MV-4-11 (cell line): ENCODE results near the gene EYS.
"Not testable (repeated sequence)": the region's sequence is repeated elsewhere in the genome, so short reads cannot be mapped to it uniquely, and the experiment has no call there.

ENCODE experiments used
- DNase-seq: peaks from one replicate; lab custom pipeline; 2025; lab: John Stamatoyannopoulos, UW

EYS gene

DNA sequence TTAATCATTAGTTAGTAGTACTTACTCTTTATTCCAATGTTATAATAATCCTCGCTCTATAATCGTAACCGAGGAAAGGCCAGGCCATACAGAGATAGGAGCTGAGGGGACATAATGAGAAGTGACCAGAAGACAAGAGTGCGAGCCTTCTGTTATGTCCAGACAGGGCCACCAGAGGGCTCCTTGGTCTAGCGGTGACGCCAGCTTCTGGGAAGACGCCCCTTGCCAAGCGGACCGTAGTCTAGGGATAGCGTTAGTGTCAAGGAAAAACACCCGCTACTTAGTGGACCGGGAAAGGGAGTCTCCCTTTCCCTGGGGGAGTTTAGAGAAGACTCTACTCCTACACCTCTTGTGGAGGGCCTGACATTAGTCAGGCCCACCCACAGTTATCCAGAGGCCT is 1237.6 kb downstream of the EYS start:
- DNase-seq, result not testable (repeated sequence)

DNA sequence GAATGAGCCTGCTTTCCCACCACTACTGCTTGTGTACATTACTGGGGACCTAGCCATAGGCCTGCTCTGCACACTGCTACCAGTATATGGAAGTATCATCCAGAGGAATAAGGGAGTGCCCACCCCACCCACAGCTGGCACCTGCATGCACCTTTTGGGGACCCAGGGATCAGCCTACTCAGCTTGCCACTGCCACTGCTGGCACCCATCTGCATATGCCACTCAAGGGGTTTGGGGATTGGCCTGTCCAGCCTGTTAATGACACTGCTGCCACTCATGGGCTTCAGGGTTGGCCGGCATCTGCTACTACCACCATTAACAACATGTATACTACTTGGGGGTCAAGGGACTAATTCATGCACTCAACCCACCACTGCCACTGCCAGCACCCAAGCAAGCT is 1239.4 kb downstream of the EYS start:
- no peak for DNase-seq

DNA sequence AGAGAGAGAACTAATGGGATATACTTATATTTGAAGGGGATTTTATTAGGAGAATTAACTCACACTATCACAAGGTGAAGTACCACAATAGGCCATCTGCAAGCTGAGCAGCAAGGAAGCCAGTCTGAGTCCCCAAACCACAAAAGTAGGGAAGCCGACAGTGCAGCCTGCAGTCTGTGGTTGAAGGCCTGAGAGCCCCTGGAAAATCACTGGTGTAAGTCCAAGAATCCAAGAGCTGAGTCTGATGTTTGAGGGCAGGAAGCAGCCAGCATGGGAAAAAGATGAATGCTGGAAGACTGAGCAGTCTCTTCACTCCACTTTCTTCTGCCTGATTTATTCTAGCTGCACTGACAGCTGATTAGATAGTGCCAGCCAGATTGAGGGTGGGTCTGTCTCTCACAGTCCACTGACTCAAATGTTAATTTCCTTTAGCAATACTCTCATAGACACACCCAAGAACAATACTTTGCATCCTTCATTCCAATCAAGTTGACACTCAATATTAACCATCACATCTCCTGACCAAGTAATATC is 1247.5 kb downstream of the EYS start:
- DNase-seq, result no peak

DNA sequence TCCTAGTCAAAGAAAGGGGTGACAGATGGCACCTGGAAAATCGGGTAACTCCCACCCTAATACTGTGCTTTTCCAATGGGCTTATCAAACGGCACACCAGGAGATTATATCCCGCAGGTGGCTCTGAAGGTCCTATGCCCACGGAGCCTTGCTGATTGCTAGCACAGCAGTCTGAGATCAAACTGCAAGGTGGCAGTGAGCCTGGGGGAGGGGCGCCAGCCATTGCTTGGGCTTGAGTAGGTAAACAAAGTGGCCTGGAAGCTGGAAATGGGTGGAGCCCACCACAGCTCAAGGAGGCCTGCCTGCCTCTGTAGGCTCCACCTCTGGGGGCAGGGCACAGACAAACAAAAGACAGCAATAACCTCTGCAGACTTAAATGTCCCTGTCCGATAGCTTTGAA is 1258.9 kb downstream of the EYS start:
- DNase-seq, result not testable (repeated sequence)

DNA sequence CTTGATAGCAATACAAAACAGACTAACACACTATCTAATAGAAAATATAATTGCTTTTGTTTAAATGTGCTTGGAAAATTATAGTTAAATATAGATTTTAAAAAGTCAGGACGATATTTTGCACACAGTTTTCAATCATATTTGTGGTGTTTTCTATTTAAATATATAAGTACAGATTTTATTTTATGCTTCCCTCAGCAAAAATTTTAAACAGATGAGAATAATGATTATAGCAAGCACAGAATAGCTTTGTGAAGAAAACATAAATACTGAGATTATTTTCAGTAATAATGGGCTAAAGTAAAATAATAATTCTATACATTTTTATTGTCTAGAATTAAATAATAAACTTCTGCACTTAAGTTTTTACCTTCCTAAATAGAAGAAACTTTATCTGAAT is 1262.0 kb downstream of the EYS start:
- no peak for DNase-seq

DNA sequence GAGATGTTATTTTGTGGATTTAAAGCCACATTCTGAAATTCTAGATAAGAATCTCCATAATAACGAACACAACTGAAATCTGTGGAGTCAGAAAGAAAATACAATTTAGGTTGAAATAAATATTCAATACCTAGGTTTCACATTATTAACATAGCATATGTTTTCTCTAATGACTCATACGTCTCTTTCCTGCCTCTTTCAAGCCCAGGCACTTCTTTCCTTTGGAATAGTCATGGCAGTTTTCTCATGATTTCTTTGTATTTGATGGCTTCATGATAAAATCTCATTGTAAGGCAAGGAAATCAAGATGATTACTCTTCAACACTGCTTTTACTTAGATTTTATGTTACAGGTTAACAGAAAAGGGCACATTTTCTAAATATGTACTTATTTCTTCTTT is 1267.8 kb downstream of the EYS start:
- no peak for DNase-seq

DNA sequence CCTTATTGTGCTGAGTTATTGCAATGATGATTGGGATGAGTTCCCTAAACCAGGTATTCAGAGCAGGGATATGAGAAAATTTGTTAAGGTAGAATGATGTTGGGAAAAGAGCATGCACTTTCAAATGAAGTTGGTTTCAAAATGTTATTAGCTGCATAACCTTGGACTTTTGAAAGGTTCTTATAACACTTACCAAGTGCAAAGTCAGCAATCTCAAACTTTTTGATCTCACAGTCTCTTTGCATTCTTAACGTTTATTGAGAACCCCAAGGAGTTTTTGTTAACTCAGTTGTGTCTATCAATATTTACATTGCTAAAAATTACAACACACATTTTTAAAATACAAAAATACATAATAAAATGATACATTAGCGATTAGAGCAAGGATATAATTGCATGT is 1269.0 kb downstream of the EYS start:
- no peak for DNase-seq

DNA sequence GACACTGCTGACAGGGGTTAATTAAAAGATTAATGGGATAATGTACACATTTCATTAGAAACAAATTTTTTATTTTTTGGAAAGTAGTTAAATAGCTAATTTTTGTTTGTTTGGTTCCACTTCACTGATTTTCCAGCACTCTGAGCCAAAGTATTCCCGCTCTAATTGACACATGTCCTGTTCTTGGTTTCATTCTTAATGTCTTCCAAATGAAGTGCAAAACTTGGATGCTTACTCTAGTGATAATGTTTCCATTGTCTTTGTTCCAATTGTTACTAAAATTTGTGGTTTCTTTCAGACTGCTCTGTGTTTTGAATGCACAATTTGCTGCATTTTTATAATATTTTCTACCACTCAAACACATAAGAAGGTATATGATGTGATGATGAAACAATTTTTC is 1277.1 kb downstream of the EYS start:
- no peak for DNase-seq

DNA sequence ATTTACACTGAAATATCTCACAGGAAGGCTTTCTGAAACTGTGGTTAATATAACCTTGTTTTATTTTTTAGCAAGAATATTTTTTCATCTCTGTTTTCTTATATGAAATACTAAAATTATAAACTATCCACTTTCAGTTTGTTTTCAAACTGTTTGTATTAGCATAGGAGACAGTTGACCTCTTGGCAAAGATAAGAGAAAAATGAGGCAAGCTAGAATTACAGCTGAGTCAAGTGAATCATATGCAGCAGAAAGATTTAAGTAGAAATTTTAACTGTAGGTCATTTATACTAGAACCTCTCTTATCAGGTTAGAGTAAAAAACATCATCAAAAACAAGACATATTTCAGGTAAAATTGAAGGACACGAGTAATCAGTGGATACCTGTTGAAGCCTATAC is 1278.8 kb downstream of the EYS start:
- no peak for DNase-seq

DNA sequence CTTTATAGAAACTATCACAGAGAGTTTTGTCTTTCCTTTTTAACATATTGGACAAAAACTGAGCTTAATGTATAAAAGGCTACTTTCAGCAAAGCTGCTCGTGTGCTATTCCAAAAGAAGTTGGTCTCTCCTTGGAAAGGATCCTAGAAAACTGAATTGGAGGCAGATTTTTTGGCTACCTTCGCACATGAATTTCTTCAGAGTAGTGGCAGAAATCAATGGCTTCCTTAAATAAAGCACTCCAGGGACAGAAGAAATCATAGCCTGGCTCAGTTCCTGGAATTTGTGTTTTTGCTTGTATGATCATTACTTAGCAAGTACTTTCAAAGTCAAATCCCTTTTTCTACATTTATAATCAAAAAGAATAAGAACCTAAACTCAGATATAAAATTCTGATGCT is 1291.1 kb downstream of the EYS start:
- no peak for DNase-seq

DNA sequence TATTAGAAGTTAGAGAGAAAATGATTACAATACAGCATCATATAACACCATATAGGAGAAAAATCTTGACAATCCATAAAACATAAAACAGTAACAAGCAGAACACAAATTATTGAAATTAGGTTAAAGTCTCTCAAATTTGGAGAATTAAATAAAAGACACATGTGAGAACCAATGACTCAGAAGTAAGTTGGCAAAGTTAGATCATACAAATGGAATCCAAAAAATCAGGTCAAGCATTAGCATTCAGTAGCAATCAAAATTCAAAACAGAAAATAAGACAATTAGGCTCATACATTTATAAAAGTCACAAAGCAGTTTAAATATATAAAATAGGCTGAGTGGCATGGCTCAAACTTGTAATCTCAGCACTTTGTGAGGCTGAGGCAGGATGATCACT is 1295.8 kb downstream of the EYS start:
- no peak for DNase-seq

DNA sequence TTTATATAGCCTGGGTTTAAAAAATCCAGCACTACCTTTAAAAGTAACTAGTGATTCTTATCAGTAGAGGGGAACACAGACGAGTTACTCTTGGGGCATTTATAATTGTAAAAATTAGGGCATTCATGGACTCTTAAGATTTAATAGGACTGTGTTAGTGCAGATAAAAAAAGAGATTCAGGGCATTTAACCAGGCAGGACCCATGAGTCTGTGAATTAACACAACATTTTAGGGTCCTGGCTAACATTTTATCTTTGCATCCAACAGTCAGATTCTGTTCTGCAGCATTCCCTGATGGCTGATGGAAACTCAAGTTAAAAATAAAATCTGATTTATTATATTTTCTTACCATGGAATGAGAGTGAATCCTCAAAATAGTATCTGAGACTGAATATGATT is 1297.1 kb downstream of the EYS start:
- no peak for DNase-seq

DNA sequence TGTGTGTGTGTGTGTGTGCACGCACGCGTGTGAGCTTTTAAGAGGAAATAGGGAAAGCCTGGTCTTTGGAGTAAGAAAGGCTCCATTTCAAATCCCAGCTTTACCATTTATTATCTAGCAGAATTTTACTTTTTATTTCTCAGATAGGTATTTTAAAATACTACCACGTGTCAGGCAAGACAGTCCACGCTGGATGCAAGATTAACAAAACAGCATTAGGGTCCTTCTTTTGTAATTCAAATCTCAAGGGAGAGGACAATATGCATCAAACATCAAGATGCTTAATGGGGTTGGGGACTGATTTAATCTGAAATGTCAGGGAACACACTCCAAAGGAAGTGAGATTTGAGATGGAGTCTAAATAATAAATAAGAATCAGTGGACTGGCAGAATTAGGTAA is 1302.6 kb downstream of the EYS start:
- DNase-seq, result no peak

DNA sequence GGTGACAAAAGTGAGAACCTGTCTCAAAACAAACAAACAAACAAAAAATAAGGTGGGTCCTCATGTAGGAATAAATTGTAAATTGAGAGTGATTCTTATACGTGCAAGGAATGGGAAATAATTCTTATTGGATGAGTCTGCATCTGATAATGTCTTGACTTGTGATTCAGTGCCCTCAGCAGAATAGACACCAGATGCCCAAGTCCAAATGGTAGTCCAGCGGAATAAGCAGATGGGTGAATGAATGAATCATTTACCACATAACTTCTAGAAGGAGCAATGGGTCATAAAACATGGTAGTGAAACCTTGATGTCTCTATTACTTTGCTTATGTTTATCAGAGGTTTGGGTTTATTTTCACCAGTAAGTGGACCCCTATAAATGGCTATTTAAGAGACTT is 1323.7 kb downstream of the EYS start:
- DNase-seq, result no peak

DNA sequence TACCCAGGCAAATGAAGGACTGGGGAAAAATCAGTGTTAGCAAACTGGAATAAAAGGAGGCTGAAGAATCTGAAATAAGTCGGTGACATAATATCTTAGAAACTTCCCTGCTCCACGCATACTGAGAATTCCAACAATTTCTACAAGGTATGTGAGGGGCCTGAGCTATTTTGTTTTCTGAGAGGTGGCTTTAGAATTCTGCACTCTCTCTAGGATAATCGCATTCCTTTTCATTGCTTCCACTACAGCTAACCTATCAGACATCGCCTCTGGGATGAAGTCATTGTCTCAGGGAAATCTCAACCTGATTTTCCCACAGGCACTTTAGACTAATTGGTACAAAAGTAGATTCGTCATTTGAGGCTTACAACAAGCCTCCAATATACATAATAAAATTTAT is 1330.6 kb downstream of the EYS start:
- DNase-seq, result no peak

DNA sequence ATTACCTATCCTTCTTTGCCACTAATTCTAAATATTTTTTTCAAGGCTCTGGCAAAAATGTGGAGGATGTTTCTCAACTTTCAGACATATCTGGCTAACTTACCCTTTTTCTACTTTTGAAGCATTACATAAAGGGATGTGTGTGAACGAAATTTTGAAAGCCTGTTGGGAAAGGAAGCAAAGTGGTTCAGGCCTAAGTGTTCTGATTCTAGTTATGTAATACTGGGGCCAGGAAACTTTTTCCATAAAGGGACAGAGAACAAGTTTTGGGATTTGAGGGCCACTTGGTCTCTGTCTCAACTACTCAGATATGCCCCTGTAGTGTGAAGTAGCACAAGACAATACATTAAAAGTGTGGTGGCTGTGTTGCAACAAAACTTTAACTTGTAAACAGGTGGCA is 1349.6 kb downstream of the EYS start:
- no peak for DNase-seq

DNA sequence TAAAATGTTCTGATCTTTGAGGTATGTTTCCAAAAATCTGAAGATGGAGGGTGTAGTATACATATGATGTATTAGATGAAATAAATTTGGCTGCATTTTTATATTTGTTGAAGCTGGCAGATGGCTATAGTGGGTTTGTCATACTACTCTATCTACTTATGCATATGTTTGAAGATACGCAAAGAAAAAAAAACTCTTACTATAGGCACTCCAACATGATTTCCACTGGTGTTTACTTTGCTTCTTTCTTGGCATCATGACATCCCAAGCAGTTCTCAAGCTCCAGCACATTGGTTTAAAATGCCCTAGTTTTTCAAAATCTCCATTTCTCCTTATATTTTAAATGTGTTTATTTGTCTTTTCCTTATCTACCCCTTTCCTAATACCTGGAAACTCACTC is 1359.6 kb downstream of the EYS start:
- DNase-seq, result no peak

DNA sequence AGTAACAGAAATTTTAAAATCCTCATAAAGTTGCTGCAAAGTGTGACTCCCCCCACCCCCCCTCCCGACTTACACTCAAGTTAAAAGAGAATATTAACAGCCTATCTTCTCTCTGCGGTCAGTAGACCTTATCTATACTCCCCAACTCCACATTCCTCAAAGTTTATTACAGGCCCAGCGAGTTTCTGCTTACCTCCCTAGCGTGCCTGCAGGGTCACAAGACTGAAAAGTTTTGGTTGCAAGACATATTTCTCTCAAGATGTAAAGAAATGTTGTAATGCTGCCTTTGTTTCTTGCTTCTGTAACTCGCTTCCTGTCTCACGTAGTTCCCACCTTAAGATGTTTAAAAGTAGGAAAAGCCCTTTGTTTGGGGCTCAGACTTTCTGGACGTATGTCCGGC is 1371.8 kb downstream of the EYS start:
- no peak for DNase-seq

DNA sequence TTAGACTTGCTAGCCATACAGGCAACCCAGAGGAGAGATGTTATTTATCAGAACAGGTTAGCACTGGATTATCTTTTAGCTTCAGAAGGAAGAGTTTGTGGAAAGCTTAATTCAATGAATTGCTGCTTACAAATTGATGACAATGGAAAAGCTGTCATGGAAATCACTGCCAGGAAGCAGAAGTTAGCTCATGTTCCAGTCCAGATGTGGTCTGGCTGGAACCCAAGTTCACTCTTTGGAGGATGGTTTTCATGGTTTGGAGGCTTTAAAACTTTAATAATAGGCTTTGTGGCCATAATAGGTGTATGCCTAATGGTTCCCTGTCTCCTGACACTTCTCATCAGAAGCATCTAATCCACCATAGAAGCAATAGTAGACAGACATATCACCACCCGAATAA is 1372.4 kb downstream of the EYS start:
- no peak for DNase-seq

DNA sequence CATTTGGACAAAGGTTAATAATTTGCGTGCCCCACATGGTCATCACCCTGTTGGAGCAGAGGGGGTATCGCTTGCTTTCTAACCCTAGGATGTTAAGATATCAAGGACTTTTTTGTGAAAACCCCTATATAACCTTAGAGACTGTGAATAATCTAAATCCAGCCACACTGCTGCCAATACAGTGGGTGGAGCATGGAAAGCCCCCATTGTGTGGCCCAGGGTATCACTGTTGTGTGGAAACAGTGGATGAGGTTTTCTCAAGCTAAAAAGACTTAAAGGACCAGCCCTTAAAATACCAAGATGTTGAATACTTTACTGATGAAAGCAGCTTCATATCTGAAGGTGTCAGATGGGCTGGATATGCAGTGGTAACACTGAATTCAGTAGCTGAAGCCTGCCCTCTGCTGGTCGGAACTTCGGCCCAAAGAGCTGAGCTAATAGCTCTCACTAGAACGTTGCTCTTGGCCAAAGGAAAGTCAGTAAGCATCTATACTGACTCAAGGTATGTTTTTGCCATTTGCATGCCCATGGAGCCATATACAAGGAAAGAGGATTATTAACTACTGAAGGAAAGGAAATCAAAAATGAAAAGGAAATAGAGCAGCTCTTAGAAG is 1376.2 kb downstream of the EYS start:
- peak; percentile 12 for DNase-seq

DNA sequence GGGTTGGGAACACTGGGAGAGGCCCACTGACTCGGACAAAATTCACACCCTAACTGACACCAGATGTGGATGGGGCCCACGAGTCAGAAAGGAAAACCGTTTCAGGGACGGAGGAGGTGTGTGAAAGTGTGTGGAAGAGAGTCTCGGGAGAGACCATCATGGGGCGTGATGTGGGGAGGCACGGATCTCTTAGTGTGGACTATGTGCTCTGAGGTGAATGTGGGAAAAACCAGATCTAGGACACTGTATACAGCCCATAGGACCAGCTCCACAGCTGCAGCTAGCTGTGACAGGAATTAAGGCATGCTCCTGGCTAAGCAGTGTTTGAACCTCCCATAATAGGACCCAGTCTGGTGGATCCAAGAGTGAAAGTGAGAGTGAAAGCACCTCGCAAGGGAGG is 1380.1 kb downstream of the EYS start:
- no peak for DNase-seq

DNA sequence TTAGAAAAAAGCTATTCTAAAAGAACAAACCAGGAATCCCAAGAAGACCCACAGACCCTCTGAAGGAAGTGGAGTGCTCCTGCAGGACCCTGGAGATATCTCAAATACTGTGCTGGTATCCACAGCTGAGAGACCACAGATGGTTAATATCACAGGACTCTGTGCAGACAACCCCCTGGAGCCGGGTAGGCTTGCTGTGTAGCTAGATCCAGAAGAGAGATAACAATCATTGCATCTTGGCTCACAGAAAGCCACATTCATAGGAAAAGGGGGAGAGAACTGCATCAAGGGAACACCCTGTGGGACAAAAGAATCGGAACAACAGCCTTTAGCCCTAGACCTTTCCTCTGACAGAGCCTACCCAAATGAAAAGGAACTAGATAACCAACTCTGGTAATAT is 1381.9 kb downstream of the EYS start:
- no peak for DNase-seq

DNA sequence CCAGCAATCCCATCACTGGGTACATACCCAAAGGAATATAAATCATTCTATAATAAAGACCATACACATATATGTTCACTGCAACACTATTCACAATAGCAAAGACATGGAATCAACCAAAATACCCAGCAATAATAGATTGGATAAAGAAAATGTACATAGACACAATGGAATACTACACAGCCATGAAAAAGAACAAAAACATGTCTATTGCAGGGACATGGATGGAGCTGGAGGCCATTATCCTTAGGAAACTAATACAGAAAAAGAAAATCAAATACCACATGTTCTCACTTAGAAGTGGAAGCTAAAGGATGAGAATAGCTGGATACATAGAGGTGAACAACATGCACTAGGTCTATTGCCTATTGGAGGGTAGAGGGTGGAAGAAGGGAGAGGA is 1396.8 kb downstream of the EYS start:
- no peak for DNase-seq
